ENCODE measurements around the gene MYL6. TPM values are rescaled to one million over a fixed set of nuclear protein-coding genes. Genes with fewer than 3 reads are reported as not detected.

Gene MYL6
- total and polyA plus RNA-seq, 9 of the 15 experiments (the other 6 are each of a cell fraction or from before 2014, with no cell fraction given), result 557 to 1,664 (median 958) TPM

DNA sequence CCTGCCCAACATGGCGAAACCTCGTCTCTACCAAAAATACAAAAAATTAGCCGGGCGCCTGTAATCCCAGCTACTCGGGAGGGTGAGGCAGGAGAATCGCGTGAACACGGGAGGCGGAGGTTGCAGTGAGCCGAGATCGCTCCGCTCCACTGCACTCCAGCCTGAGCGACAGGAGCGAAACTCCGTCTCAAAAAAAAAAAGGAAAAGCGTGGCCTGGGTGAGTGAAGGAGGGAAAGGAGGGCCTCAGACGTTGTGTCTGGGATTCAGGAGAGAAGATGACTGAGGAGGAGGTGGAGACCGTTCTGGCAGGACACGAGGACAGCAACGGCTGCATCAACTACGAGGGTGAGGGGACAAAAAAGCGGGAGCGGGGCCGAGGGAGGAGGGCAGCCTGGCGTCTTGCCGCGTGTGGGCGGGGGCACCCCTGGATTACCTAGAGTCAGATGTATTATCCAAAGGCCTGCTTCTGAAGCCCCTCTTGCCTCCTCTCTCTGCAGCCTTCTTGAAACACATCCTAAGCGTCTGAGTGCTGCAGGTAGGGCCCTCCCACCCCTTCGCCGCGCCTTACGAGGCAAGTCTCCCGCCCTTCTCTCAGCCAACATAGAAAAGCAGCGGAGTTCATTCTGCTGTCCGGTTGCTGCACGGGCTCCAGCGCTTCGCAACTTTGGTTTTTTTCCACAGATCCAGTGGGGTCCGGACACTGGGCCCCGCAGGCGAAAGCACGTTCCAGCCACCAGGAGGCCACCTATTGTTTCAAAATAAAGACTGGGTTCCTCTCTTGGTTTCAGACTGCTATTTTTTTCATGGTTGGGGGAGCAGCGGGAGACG is 744 bp upstream of the MYL6 start (continued):
- TF ChIP-seq NONO (IDR thresholded peaks at IDR 0.05; ENCODE audit: low read depth in 2 of 2, low read length in 1 of 2) (0 out of 4 replicates have a peak, but pooled peaks of 1 of the 2 experiments have one; percentile 42), ZNF696 (CRISPR knock-in tag; conservative IDR thresholded peaks at IDR 0.05) (no peak), TCF3 (CRISPR knock-in tag; IDR thresholded peaks at IDR 0.05) (no peak), PRMT5 (CRISPR knock-in tag; IDR thresholded peaks at IDR 0.05) (no peak), POU5F1 (IDR thresholded peaks at IDR 0.05; ENCODE audit: borderline replicate concordance, low read depth, low read length, partially characterized antibody) (no peak), OTX1 (CRISPR knock-in tag; IDR thresholded peaks at IDR 0.05) (no peak), BDP1 (IDR thresholded peaks at IDR 0.05; ENCODE audit: insufficient read depth, insufficient read length) (no peak), ETV5 (CRISPR knock-in tag; IDR thresholded peaks at IDR 0.05; ENCODE audit: low read depth) (no peak), RCOR1 (IDR thresholded peaks at IDR 0.05; ENCODE audit: borderline replicate concordance in 1 of 2, low read depth in 2 of 2, low read length in 2 of 2) (peak in 1 of 2 experiments; percentile 34; a peak in 1 of 4 replicates), POLR2AphosphoS5 (IDR thresholded peaks at IDR 0.05; ENCODE audit: control insufficient read depth, insufficient read depth, low read depth, low read length) (peak; percentile 46; the same call in 1 of the 2 replicates), SNRNP70 (optimal IDR thresholded peaks at IDR 0.05; ENCODE audit: low read depth, low read length) (no peak), TEAD1 (CRISPR knock-in tag; IDR thresholded peaks at IDR 0.05) (peak; percentile 99), SAP30 (IDR thresholded peaks at IDR 0.05; ENCODE audit: borderline replicate concordance, insufficient read depth, low read depth, low read length, poor library complexity, severe bottlenecking) (no peak), BCOR (IDR thresholded peaks at IDR 0.05) (peak; percentile 6; the same call in 1 of the 2 replicates)
- TF ChIP-seq, protein P1, sequence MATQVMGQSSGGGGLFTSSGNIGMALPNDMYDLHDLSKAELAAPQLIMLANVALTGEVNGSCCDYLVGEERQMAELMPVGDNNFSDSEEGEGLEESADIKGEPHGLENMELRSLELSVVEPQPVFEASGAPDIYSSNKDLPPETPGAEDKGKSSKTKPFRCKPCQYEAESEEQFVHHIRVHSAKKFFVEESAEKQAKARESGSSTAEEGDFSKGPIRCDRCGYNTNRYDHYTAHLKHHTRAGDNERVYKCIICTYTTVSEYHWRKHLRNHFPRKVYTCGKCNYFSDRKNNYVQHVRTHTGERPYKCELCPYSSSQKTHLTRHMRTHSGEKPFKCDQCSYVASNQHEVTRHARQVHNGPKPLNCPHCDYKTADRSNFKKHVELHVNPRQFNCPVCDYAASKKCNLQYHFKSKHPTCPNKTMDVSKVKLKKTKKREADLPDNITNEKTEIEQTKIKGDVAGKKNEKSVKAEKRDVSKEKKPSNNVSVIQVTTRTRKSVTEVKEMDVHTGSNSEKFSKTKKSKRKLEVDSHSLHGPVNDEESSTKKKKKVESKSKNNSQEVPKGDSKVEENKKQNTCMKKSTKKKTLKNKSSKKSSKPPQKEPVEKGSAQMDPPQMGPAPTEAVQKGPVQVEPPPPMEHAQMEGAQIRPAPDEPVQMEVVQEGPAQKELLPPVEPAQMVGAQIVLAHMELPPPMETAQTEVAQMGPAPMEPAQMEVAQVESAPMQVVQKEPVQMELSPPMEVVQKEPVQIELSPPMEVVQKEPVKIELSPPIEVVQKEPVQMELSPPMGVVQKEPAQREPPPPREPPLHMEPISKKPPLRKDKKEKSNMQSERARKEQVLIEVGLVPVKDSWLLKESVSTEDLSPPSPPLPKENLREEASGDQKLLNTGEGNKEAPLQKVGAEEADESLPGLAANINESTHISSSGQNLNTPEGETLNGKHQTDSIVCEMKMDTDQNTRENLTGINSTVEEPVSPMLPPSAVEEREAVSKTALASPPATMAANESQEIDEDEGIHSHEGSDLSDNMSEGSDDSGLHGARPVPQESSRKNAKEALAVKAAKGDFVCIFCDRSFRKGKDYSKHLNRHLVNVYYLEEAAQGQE (IDR thresholded peaks at IDR 0.05; ENCODE audit: borderline replicate concordance), result peak; percentile 51
- TF ChIP-seq, protein P1 (CRISPR knock-in tag; IDR thresholded peaks at IDR 0.05; ENCODE audit: low read depth), result no peak
- TF ChIP-seq, protein P2, sequence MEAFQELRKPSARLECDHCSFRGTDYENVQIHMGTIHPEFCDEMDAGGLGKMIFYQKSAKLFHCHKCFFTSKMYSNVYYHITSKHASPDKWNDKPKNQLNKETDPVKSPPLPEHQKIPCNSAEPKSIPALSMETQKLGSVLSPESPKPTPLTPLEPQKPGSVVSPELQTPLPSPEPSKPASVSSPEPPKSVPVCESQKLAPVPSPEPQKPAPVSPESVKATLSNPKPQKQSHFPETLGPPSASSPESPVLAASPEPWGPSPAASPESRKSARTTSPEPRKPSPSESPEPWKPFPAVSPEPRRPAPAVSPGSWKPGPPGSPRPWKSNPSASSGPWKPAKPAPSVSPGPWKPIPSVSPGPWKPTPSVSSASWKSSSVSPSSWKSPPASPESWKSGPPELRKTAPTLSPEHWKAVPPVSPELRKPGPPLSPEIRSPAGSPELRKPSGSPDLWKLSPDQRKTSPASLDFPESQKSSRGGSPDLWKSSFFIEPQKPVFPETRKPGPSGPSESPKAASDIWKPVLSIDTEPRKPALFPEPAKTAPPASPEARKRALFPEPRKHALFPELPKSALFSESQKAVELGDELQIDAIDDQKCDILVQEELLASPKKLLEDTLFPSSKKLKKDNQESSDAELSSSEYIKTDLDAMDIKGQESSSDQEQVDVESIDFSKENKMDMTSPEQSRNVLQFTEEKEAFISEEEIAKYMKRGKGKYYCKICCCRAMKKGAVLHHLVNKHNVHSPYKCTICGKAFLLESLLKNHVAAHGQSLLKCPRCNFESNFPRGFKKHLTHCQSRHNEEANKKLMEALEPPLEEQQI (IDR thresholded peaks at IDR 0.05), result no peak

Measured in K562 (cell line).